Spinal cord (tissue), 10 donors: Measurements from ENCODE around the gene EFNA5. TPM values are rescaled to one million over a fixed set of nuclear protein-coding genes. Genes with fewer than 3 reads are reported as not detected.
A peak's percentile ranks its signal among the peaks of the same experiment; 100 is the strongest.

Experiments used
- DNase-seq, 6 donors: peaks; one replicate each; pipeline versions ENCODE4 v3.0.0 to v3.0.0-alpha.2; 2013 to 2015; ENCODE audit warnings: low spot score in 6 of 6, low read depth in 4 of 6
- H3K27ac ChIP-seq: one replicate; pipeline ENCODE4 v1.5.1; 2013; ENCODE audit warnings: low read depth, low read length, control low read depth
- H3K27me3 ChIP-seq: one replicate; pipeline ENCODE4 v1.6.1; 2013; ENCODE audit warnings: low read length; ENCODE audit not compliant: control insufficient read depth, insufficient read depth
- H3K36me3 ChIP-seq: one replicate; pipeline ENCODE4 v1.6.1; 2013; ENCODE audit warnings: low read length; ENCODE audit not compliant: control insufficient read depth, insufficient read depth
- H3K4me1 ChIP-seq: one replicate; pipeline ENCODE4 v1.6.1; 2013; ENCODE audit warnings: low read length; ENCODE audit not compliant: control insufficient read depth, insufficient read depth
- H3K4me3 ChIP-seq: one replicate; pipeline ENCODE4 v1.5.1; 2013; ENCODE audit warnings: low read depth, low read length, control low read depth
- H3K9me3 ChIP-seq: one replicate; pipeline ENCODE4 v1.6.1; 2013; ENCODE audit warnings: low read length; ENCODE audit not compliant: control insufficient read depth, insufficient read depth
- WGBS: methylation state at CpG from one replicate; pipeline ENCODE4 v1.1.5; 2013; ENCODE audit warnings: missing lambda C conversion rate; ENCODE audit not compliant: insufficient coverage; 5-methylcytosine and 5-hydroxymethylcytosine counted together
- polyA plus RNA-seq, 2 donors: library from polyadenylated mRNA; unstranded; fragments of 120-200 nt; gene quantifications; one replicate each; pipeline ENCODE4 v1.2.1, GENCODE V29; 2013; ENCODE audit not compliant: insufficient read length in 2 of 2
- total RNA-seq, 2 donors: library from RNA; depleted of rRNA in 1 of 2; stranded (reverse); fragments of 120-200 nt in 1 of 2; fragments of >200 nt in 1 of 2; gene quantifications; one replicate each; pipeline versions ENCODE4 v1.2.3 to v1.2.4, GENCODE V29; 2013 to 2014
- donor health status: healthy.

Gene EFNA5
- total and polyA plus RNA-seq, 4 donors = 11.7 to 17.7 (median 17.1) TPM

GRCh38 chr5:107580889-107581820, 89.6 kb downstream of the EFNA5 start:
- no peaks in the 10 kb centered on the region for H3K36me3 ChIP-seq
- DNase-seq = no peak
- no peaks in the 10 kb centered on the region for H3K4me1 ChIP-seq
- WGBS = 94% methylated on average over 6 of the region's 8 CpGs
- H3K4me3 ChIP-seq = no peak overlapping the region
- no peak overlapping the region for H3K27ac ChIP-seq
- H3K27me3 ChIP-seq = no peaks in the 10 kb centered on the region
- H3K9me3 ChIP-seq = no peaks in the 10 kb centered on the region

- Histone ChIP-seq H3K4me1 (no peaks in the 10 kb centered on the region), H3K9me3 (no peaks in the 10 kb centered on the region), H3K36me3 (no peaks in the 10 kb centered on the region), H3K4me3 (no peak overlapping the region), H3K27ac (no peak overlapping the region), H3K27me3 (no peaks in the 10 kb centered on the region)
- no peak for DNase-seq
- WGBS = no CpG with 5 or more reads among the region's 4 CpGs
Measured at GRCh38 chr5:107578051-107578635, 92.6 kb downstream of the EFNA5 start.

GRCh38 chr5:107577394-107577950, 93.3 kb downstream of the EFNA5 start:
- no peak overlapping the region for H3K27ac ChIP-seq
- no peaks in the 10 kb centered on the region for H3K27me3 ChIP-seq
- H3K36me3 ChIP-seq = no peaks in the 10 kb centered on the region

GRCh38 chr5:107576736-107577393, 93.9 kb downstream of the EFNA5 start:
- DNase-seq = no peak
- WGBS = 100% methylated on average over 1 of the region's 3 CpGs
- Histone ChIP-seq H3K4me3 (no peak overlapping the region), H3K36me3 (no peaks in the 10 kb centered on the region), H3K27ac (no peak overlapping the region), H3K4me1 (peaks cover 2% of the 10 kb centered on the region), H3K9me3 (no peaks in the 10 kb centered on the region), H3K27me3 (no peaks in the 10 kb centered on the region)

More at GRCh38 chr5:107577394-107577950, 93.3 kb downstream of the EFNA5 start:
- H3K4me1 ChIP-seq = no peaks in the 10 kb centered on the region
- DNase-seq = no peak
- no peak overlapping the region for H3K4me3 ChIP-seq
- H3K9me3 ChIP-seq = no peaks in the 10 kb centered on the region
- 100% methylated on average over 1 of the region's 8 CpGs for WGBS

- Histone ChIP-seq H3K27me3 (no peaks in the 10 kb centered on the region), H3K9me3 (no peaks in the 10 kb centered on the region)
- 100% methylated on average over 1 of the region's 4 CpGs for WGBS
Measured at GRCh38 chr5:107576155-107576554, 94.6 kb downstream of the EFNA5 start.

GRCh38 chr5:107574287-107574686, 96.5 kb downstream of the EFNA5 start:
- Histone ChIP-seq H3K9me3 (no peaks in the 10 kb centered on the region), H3K36me3 (no peaks in the 10 kb centered on the region)
- no CpG with 5 or more reads among the region's 1 CpG for WGBS

More at GRCh38 chr5:107576155-107576554, 94.6 kb downstream of the EFNA5 start:
- Histone ChIP-seq H3K27ac (no peak overlapping the region), H3K4me3 (no peak overlapping the region), H3K4me1 (peaks cover 3% of the 10 kb centered on the region), H3K36me3 (no peaks in the 10 kb centered on the region)
- DNase-seq = no peak

GRCh38 chr5:107572715-107573368, 97.9 kb downstream of the EFNA5 start:
- H3K27ac ChIP-seq = no peak overlapping the region
- H3K9me3 ChIP-seq = no peaks in the 10 kb centered on the region
- no peaks in the 10 kb centered on the region for H3K27me3 ChIP-seq
- H3K4me3 ChIP-seq = no peak overlapping the region
- peak in 2 of 6 donors; percentile 50 to 65 for DNase-seq
- H3K36me3 ChIP-seq = no peaks in the 10 kb centered on the region
- WGBS = 92% methylated on average over 2 of the region's 8 CpGs
- H3K4me1 ChIP-seq = peaks cover 6% of the 10 kb centered on the region

More at GRCh38 chr5:107574287-107574686, 96.5 kb downstream of the EFNA5 start:
- H3K27me3 ChIP-seq = no peaks in the 10 kb centered on the region
- H3K27ac ChIP-seq = no peak overlapping the region
- H3K4me3 ChIP-seq = no peak overlapping the region
- no peak for DNase-seq
- peaks cover 6% of the 10 kb centered on the region for H3K4me1 ChIP-seq

GRCh38 chr5:107571621-107572536, 98.9 kb downstream of the EFNA5 start:
- Histone ChIP-seq H3K36me3 (no peaks in the 10 kb centered on the region), H3K27me3 (no peaks in the 10 kb centered on the region), H3K27ac (peak overlapping the region; percentile 42), H3K4me3 (peak overlapping the region; percentile 46), H3K9me3 (no peaks in the 10 kb centered on the region), H3K4me1 (peaks cover 6% of the 10 kb centered on the region)
- DNase-seq = peak; percentile 86 to 98 (median 90)
- WGBS = 3% methylated on average over 22 of the region's 26 CpGs
